ENCODE data around the gene DUSP6. TPM values are rescaled to one million over a fixed set of nuclear protein-coding genes. Genes with fewer than 3 reads are reported as not detected.

Gene DUSP6
- total and polyA plus RNA-seq, 9 donors: 50.4 to 89.2 (median 68.1) TPM

GRCh38 chr12:89319606-89320005 is 32.7 kb downstream of the DUSP6 start:
- Histone ChIP-seq H3K36me3 (ENCODE audit: control insufficient read depth, insufficient read depth, low read length) (no peaks in the 10 kb centered on the region), H3K4me1 (ENCODE audit: control insufficient read depth, insufficient read depth, low read length) (peaks cover 5% of the 10 kb centered on the region), H3K4me3 (ENCODE audit: low read length) (no peak overlapping the region), H3K27me3 (ENCODE audit: control insufficient read depth, insufficient read depth, low read length) (no peaks in the 10 kb centered on the region), H3K9me3 (replicated peaks; ENCODE audit: control insufficient read depth, low read depth, low read length) (no peaks in the 10 kb centered on the region), H3K27ac (ENCODE audit: low read length) (no peak overlapping the region)
- WGBS (ENCODE audit: insufficient coverage): no CpG with 5 or more reads among the region's 2 CpGs
- DNase-seq: no peak

DNA sequence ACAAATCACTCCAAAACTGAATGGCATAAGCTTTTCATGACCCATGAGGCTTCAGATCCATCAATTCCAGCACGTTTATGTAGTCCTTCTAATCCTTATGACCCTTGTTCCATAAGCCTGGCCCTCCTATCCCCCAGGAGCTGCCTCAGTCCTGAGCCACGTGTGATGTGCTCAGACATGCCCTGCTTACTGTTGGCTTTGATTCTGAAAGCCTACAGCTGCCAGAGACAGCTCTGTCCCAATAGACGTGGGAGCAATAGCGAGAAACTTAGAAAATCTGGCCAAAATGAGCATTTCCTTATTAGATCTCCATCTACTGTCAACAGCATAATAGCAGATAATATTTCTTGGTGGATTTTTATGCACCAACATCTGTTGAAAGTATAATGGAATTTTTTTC is 33.2 kb downstream of the DUSP6 start:
- 14% methylated on average over 2 of the region's 4 CpGs for WGBS (ENCODE audit: insufficient coverage)
- Histone ChIP-seq H3K9me3 (replicated peaks; ENCODE audit: control insufficient read depth, low read depth, low read length) (no peaks in the 10 kb centered on the region), H3K4me3 (ENCODE audit: low read length) (no peak overlapping the region), H3K27ac (ENCODE audit: low read length) (no peak overlapping the region), H3K36me3 (ENCODE audit: control insufficient read depth, insufficient read depth, low read length) (no peaks in the 10 kb centered on the region), H3K27me3 (ENCODE audit: control insufficient read depth, insufficient read depth, low read length) (no peaks in the 10 kb centered on the region), H3K4me1 (ENCODE audit: control insufficient read depth, insufficient read depth, low read length) (peaks cover 5% of the 10 kb centered on the region)
- DNase-seq: peak; percentile 72

DNA sequence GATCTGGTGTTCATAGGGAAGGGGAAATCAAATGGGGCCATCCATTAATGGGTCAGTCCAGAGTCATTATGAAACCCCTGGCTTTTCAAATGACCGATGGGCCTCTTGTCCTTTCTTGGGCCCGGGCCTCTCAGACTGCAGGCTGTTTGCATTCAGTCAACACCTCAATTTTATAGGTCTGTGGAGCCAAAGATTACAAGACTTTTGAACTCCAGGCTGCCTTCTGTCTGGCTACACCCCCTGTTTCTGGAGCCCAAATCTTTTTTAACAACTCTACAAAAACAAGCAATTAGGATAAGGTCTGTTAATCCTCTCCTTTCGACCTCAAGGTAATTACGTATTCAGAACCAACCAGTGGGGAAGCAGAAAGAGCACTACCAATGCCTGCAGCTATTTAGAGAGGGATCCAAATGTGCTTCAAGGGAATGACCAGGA is 35.6 kb downstream of the DUSP6 start:
- no peak for DNase-seq
- Histone ChIP-seq H3K27ac (ENCODE audit: low read length) (no peak overlapping the region), H3K4me3 (ENCODE audit: low read length) (no peak overlapping the region), H3K9me3 (replicated peaks; ENCODE audit: control insufficient read depth, low read depth, low read length) (no peaks in the 10 kb centered on the region), H3K36me3 (ENCODE audit: control insufficient read depth, insufficient read depth, low read length) (no peaks in the 10 kb centered on the region), H3K27me3 (ENCODE audit: control insufficient read depth, insufficient read depth, low read length) (no peaks in the 10 kb centered on the region), H3K4me1 (ENCODE audit: control insufficient read depth, insufficient read depth, low read length) (peaks cover 2% of the 10 kb centered on the region)
- WGBS (ENCODE audit: insufficient coverage): no CpG with 5 or more reads among the region's 4 CpGs

- H3K9me3 ChIP-seq (replicated peaks; ENCODE audit: control insufficient read depth, low read depth, low read length): no peaks in the 10 kb centered on the region
- H3K27ac ChIP-seq (ENCODE audit: low read length): no peak overlapping the region
- DNase-seq: no peak
- H3K4me1 ChIP-seq (ENCODE audit: control insufficient read depth, insufficient read depth, low read length): peaks cover 2% of the 10 kb centered on the region
- H3K36me3 ChIP-seq (ENCODE audit: control insufficient read depth, insufficient read depth, low read length): no peaks in the 10 kb centered on the region
- WGBS (ENCODE audit: insufficient coverage): 81% methylated on average over 2 of the region's 3 CpGs
- no peak overlapping the region for H3K4me3 ChIP-seq (ENCODE audit: low read length)
- H3K27me3 ChIP-seq (ENCODE audit: control insufficient read depth, insufficient read depth, low read length): no peaks in the 10 kb centered on the region
These were observed 38.1 kb downstream of the DUSP6 start for GRCh38 chr12:89314060-89314761.

- H3K27me3 ChIP-seq (ENCODE audit: control insufficient read depth, insufficient read depth, low read length): no peaks in the 10 kb centered on the region
- no peak overlapping the region for H3K4me3 ChIP-seq (ENCODE audit: low read length)
- no peaks in the 10 kb centered on the region for H3K9me3 ChIP-seq (replicated peaks; ENCODE audit: control insufficient read depth, low read depth, low read length)
- DNase-seq: no peak
- 83% methylated on average over 3 of the region's 4 CpGs for WGBS (ENCODE audit: insufficient coverage)
- H3K4me1 ChIP-seq (ENCODE audit: control insufficient read depth, insufficient read depth, low read length): no peaks in the 10 kb centered on the region
- H3K36me3 ChIP-seq (ENCODE audit: control insufficient read depth, insufficient read depth, low read length): no peaks in the 10 kb centered on the region
- no peak overlapping the region for H3K27ac ChIP-seq (ENCODE audit: low read length)
These were observed 40.5 kb downstream of the DUSP6 start for GRCh38 chr12:89311703-89312293.

DNA sequence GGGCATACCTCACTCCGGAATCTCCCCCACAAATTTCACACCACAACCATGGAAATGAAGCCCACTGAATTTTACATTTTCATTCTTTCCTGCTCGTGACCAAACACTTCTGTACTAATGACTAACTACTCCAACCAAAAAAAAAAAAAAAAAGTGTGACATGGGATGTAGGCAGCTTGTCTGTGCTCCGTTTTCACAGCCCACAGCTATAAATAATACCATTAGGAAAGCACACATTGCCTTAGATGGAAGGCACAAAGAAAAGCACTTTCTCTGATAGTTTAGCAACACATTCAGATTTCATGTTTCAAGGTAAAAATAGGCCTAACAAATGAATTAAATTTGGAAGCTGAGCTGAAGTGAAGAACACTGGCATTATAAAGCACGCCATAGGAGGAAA is 42.5 kb downstream of the DUSP6 start:
- no CpG with 5 or more reads among the region's 4 CpGs for WGBS (ENCODE audit: insufficient coverage)
- Histone ChIP-seq H3K27me3 (ENCODE audit: control insufficient read depth, insufficient read depth, low read length) (no peaks in the 10 kb centered on the region), H3K9me3 (replicated peaks; ENCODE audit: control insufficient read depth, low read depth, low read length) (no peaks in the 10 kb centered on the region), H3K4me3 (ENCODE audit: low read length) (no peak overlapping the region), H3K27ac (ENCODE audit: low read length) (no peak overlapping the region), H3K4me1 (ENCODE audit: control insufficient read depth, insufficient read depth, low read length) (no peaks in the 10 kb centered on the region), H3K36me3 (ENCODE audit: control insufficient read depth, insufficient read depth, low read length) (no peaks in the 10 kb centered on the region)
- no peak for DNase-seq

GRCh38 chr12:89309440-89309802 is 42.9 kb downstream of the DUSP6 start:
- 80% methylated on average over 2 of the region's 3 CpGs for WGBS (ENCODE audit: insufficient coverage)
- no peaks in the 10 kb centered on the region for H3K27me3 ChIP-seq (ENCODE audit: control insufficient read depth, insufficient read depth, low read length)
- no peaks in the 10 kb centered on the region for H3K9me3 ChIP-seq (replicated peaks; ENCODE audit: control insufficient read depth, low read depth, low read length)
- no peak overlapping the region for H3K27ac ChIP-seq (ENCODE audit: low read length)
- H3K4me1 ChIP-seq (ENCODE audit: control insufficient read depth, insufficient read depth, low read length): no peaks in the 10 kb centered on the region
- H3K36me3 ChIP-seq (ENCODE audit: control insufficient read depth, insufficient read depth, low read length): no peaks in the 10 kb centered on the region
- H3K4me3 ChIP-seq (ENCODE audit: low read length): no peak overlapping the region
- DNase-seq: no peak

DNA sequence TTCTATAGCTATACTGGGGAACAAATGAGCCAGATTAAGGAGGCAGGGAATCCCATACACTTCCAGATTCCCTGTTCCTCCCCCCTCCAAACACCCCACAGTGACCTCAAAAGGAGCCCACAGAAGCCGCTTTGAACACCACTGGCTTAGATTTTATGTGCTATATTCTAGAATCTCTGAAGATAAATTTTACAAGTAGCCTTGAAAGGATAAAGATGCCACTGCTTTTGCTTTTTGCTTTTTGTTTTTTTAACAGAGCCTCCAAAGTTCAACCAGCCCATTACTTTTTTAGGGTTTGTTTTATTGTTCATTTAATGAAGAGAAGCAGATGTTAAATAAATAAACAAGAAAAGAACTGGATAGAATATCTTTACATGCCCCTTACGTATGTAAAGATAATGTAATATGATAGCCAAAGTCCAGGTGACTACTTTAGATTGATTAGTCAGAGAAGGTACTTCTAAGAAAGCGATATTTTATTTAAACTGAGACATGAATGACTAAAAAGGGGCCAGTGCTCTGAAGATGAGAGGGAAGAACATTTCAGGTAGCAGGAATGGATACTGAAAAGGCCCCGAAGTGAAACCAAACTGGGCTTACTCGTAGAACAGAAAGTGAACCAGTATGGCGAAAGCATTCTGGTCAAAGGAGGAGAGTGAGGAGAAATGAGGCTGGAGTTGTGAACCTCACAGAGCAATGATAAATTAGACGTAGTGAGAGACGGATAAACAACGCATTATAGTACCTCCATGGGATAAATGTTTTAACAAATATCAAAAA is 44.6 kb downstream of the DUSP6 start:
- DNase-seq: no peak
- no peaks in the 10 kb centered on the region for H3K9me3 ChIP-seq (replicated peaks; ENCODE audit: control insufficient read depth, low read depth, low read length)
- H3K27me3 ChIP-seq (ENCODE audit: control insufficient read depth, insufficient read depth, low read length): no peaks in the 10 kb centered on the region
- 92% methylated on average over 3 of the region's 9 CpGs for WGBS (ENCODE audit: insufficient coverage)
- H3K27ac ChIP-seq (ENCODE audit: low read length): no peak overlapping the region
- no peaks in the 10 kb centered on the region for H3K4me1 ChIP-seq (ENCODE audit: control insufficient read depth, insufficient read depth, low read length)
- no peaks in the 10 kb centered on the region for H3K36me3 ChIP-seq (ENCODE audit: control insufficient read depth, insufficient read depth, low read length)
- no peak overlapping the region for H3K4me3 ChIP-seq (ENCODE audit: low read length)

DNA sequence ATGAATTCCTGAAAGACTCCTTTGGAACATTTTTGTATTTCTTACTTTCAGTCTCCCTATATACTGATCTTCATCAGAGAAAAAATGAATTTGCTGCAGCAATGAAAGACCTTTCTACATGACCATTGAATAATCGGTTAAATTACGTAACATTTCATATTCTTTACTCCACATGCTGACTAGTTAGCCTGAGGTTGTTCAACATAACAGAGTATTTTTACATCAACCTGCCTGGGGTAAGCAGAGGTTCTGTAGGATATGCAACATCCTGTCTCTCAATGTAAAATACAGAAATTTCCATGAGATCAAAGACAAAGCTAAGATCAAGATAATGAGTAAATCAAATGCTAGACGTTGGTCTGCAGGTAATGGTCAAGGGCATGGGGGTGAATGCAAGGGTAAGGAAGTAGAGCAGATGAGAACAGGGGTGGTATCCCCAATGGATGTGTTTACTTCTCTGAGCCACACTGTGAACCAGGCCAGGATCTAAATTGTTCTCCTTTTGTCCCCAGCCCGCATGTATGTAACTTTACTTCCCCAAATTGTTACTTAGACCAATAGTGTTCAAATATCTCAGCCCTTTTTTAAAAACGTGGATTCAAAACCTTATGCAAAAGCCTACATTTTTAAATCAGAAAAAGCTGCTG is 45.4 kb downstream of the DUSP6 start:
- DNase-seq: no peak
- Histone ChIP-seq H3K27ac (ENCODE audit: low read length) (no peak overlapping the region), H3K4me3 (ENCODE audit: low read length) (no peak overlapping the region), H3K36me3 (ENCODE audit: control insufficient read depth, insufficient read depth, low read length) (no peaks in the 10 kb centered on the region), H3K27me3 (ENCODE audit: control insufficient read depth, insufficient read depth, low read length) (no peaks in the 10 kb centered on the region), H3K4me1 (ENCODE audit: control insufficient read depth, insufficient read depth, low read length) (no peaks in the 10 kb centered on the region), H3K9me3 (replicated peaks; ENCODE audit: control insufficient read depth, low read depth, low read length) (no peaks in the 10 kb centered on the region)
- WGBS (ENCODE audit: insufficient coverage): 44% methylated on average over 2 of the region's 5 CpGs

- H3K4me3 ChIP-seq (ENCODE audit: low read length): no peak overlapping the region
- WGBS (ENCODE audit: insufficient coverage): no CpG with 5 or more reads among the region's 1 CpG
- no peaks in the 10 kb centered on the region for H3K36me3 ChIP-seq (ENCODE audit: control insufficient read depth, insufficient read depth, low read length)
- H3K27me3 ChIP-seq (ENCODE audit: control insufficient read depth, insufficient read depth, low read length): no peaks in the 10 kb centered on the region
- no peak overlapping the region for H3K27ac ChIP-seq (ENCODE audit: low read length)
- no peaks in the 10 kb centered on the region for H3K4me1 ChIP-seq (ENCODE audit: control insufficient read depth, insufficient read depth, low read length)
- H3K9me3 ChIP-seq (replicated peaks; ENCODE audit: control insufficient read depth, low read depth, low read length): no peaks in the 10 kb centered on the region
- no peak for DNase-seq
These were observed 46.9 kb downstream of the DUSP6 start for GRCh38 chr12:89305373-89305772.
